ENCODE measurements around the gene TMTC2. TPM values are rescaled to one million over a fixed set of nuclear protein-coding genes. Genes with fewer than 3 reads are reported as not detected.

Gene TMTC2
- total and polyA plus RNA-seq, 2 donors (not counting 1 experiment from before 2014, with no cell fraction given) = 2.4 to 3.2 TPM

GRCh38 chr12:82780517-82780916 is 93.8 kb downstream of the TMTC2 start:
- no peak for DNase-seq
- H3K4me1 ChIP-seq (ENCODE audit: control insufficient read depth in 2 of 2, insufficient read depth in 2 of 2, low read length in 2 of 2) = no peaks in the 10 kb centered on the region
- no peaks in the 10 kb centered on the region for H4K20me1 ChIP-seq (ENCODE audit: control insufficient read depth, insufficient read depth, low read length, poor library complexity, severe bottlenecking)
- Mint-ChIP-seq H3K27me3 (no peaks in the 10 kb centered on the region), H3K4me1 (no peaks in the 10 kb centered on the region), H3K27ac (no peak overlapping the region), H3K9me3 (ENCODE audit: insufficient read depth) (no peaks in the 10 kb centered on the region), H3K4me3 (no peak overlapping the region)
- no peak for ATAC-seq (ENCODE audit: low read depth)
- no peak overlapping the region for H3K27ac ChIP-seq (ENCODE audit: low read length in 2 of 2)
- no CpG with 5 or more reads among the region's 4 CpGs for WGBS (ENCODE audit: insufficient coverage)
- H3K4me2 ChIP-seq (replicated peaks; ENCODE audit: low read depth, low read length, poor library complexity, severe bottlenecking) = no peak overlapping the region
- no peak overlapping the region for H3K4me3 ChIP-seq (ENCODE audit: control extremely low read depth in 1 of 5, extremely low read depth in 1 of 5, insufficient read depth in 1 of 5, low read depth in 2 of 5, low read length in 4 of 5)
- H3K9me3 ChIP-seq (ENCODE audit: control extremely low read depth in 1 of 3, control insufficient read depth in 2 of 3, insufficient read depth in 1 of 3, low read length in 2 of 3) = no peaks in the 10 kb centered on the region
- no peak overlapping the region for H2AFZ ChIP-seq (ENCODE audit: insufficient read depth, low read depth, low read length, poor library complexity, severe bottlenecking)
- no peaks in the 10 kb centered on the region for H3K79me2 ChIP-seq (ENCODE audit: control insufficient read depth, insufficient read depth, low read length)
- no peak for TF ChIP-seq CTCF (IDR thresholded peaks at IDR 0.05)
- TF ChIP-seq EZH2 (IDR thresholded peaks at IDR 0.05; ENCODE audit: borderline replicate concordance, insufficient read depth, low read depth, low read length, poor library complexity, severe bottlenecking) = no peak
- ChIA-PET POLR2A (no interaction called here), CTCF (no interaction called here)
- no peak overlapping the region for H3K9ac ChIP-seq (ENCODE audit: low read length)
- no peaks in the 10 kb centered on the region for H3K27me3 ChIP-seq (replicated peaks in 1 of 4; ENCODE audit: control extremely low read depth in 1 of 4, control insufficient read depth in 3 of 4, insufficient read depth in 4 of 4, low read length in 3 of 4)
- intact Hi-C loops (cut with micrococcal nuclease) = no loop called here
- no peaks in the 10 kb centered on the region for H3K36me3 ChIP-seq (replicated peaks in 1 of 2; ENCODE audit: control extremely low read depth in 1 of 2, control insufficient read depth in 1 of 2, extremely low read depth in 1 of 2, insufficient read depth in 2 of 2, low read length in 1 of 2)

- POLR2A ChIA-PET = no interaction called here
- CTCF ChIA-PET = no interaction called here
- no peaks in the 10 kb centered on the region for H3K9me3 ChIP-seq (ENCODE audit: control extremely low read depth in 1 of 3, control insufficient read depth in 2 of 3, insufficient read depth in 1 of 3, low read length in 2 of 3)
These were observed 94.7 kb downstream of the TMTC2 start for GRCh38 chr12:82781309-82781997.

More at GRCh38 chr12:82781309-82781997, 94.7 kb downstream of the TMTC2 start:
- ATAC-seq (ENCODE audit: low read depth) = no peak
- H3K9me3 Mint-ChIP-seq (ENCODE audit: insufficient read depth) = no peaks in the 10 kb centered on the region
- intact Hi-C loops (cut with micrococcal nuclease) = no loop called here
- no CpG with 5 or more reads among the region's 5 CpGs for WGBS (ENCODE audit: insufficient coverage)
- Histone ChIP-seq H3K27me3 (replicated peaks in 1 of 4; ENCODE audit: control extremely low read depth in 1 of 4, control insufficient read depth in 3 of 4, insufficient read depth in 4 of 4, low read length in 3 of 4) (no peaks in the 10 kb centered on the region), H3K4me1 (ENCODE audit: control insufficient read depth in 2 of 2, insufficient read depth in 2 of 2, low read length in 2 of 2) (no peaks in the 10 kb centered on the region), H4K20me1 (ENCODE audit: control insufficient read depth, insufficient read depth, low read length, poor library complexity, severe bottlenecking) (no peaks in the 10 kb centered on the region), H3K4me3 (ENCODE audit: control extremely low read depth in 1 of 5, extremely low read depth in 1 of 5, insufficient read depth in 1 of 5, low read depth in 2 of 5, low read length in 4 of 5) (no peak overlapping the region), H3K27ac (ENCODE audit: low read length in 2 of 2) (no peak overlapping the region), H3K36me3 (replicated peaks in 1 of 2; ENCODE audit: control extremely low read depth in 1 of 2, control insufficient read depth in 1 of 2, extremely low read depth in 1 of 2, insufficient read depth in 2 of 2, low read length in 1 of 2) (no peaks in the 10 kb centered on the region), H3K79me2 (ENCODE audit: control insufficient read depth, insufficient read depth, low read length) (no peaks in the 10 kb centered on the region), H3K9ac (ENCODE audit: low read length) (no peak overlapping the region), H3K4me2 (replicated peaks; ENCODE audit: low read depth, low read length, poor library complexity, severe bottlenecking) (no peak overlapping the region), H2AFZ (ENCODE audit: insufficient read depth, low read depth, low read length, poor library complexity, severe bottlenecking) (no peak overlapping the region)
- TF ChIP-seq EZH2 (IDR thresholded peaks at IDR 0.05; ENCODE audit: borderline replicate concordance, insufficient read depth, low read depth, low read length, poor library complexity, severe bottlenecking) (no peak), CTCF (IDR thresholded peaks at IDR 0.05) (no peak)
- no peaks in the 10 kb centered on the region for H3K4me1 Mint-ChIP-seq
- H3K27me3 Mint-ChIP-seq = no peaks in the 10 kb centered on the region
- DNase-seq = no peak
- no peak overlapping the region for H3K27ac Mint-ChIP-seq
- H3K4me3 Mint-ChIP-seq = no peak overlapping the region

Measured in B cell (primary cell).